AG10803 (cell line): ENCODE data around the gene FLG2.
"Not testable (repeated sequence)": the region's sequence is repeated elsewhere in the genome, so short reads cannot be mapped to it uniquely, and the experiment has no call there.

Experiments
- DNase-seq: peaks from one replicate; pipeline ENCODE4 v3.0.0; 2010; ENCODE audit warnings: low read depth
- H3K4me3 ChIP-seq: 2 replicates; pipeline ENCODE4 v1.5.1; 2011; ENCODE audit warnings: mild to moderate bottlenecking, low read length, control low read depth
- TF ChIP-seq, protein P1 (sequence below): conservative IDR thresholded peaks from 2 replicates; pipeline ENCODE4 v1.5.1; 2011; ENCODE audit warnings: mild to moderate bottlenecking, low read length, control low read depth, inconsistent platforms

The FLG2 gene

DNA sequence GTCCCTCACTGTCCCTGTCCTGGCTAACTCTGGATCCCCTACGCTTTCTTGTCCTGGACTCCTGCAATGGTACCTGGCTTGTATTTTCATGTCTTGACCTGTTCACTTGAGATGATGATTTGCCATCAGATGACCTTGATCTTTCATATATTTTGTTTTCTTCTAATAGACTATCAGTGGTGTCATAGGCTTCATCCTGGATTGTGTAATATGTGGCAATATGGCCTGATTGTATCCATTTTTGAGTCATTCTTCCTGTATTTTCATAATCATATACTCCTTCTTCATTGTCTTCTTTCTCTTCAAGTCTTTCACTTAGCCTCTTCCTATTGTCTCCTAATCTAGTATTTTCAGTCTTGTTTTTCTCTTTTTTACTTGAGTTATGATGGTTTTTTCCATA, 45.8 kb downstream of the FLG2 start:
- TF ChIP-seq, protein P1, sequence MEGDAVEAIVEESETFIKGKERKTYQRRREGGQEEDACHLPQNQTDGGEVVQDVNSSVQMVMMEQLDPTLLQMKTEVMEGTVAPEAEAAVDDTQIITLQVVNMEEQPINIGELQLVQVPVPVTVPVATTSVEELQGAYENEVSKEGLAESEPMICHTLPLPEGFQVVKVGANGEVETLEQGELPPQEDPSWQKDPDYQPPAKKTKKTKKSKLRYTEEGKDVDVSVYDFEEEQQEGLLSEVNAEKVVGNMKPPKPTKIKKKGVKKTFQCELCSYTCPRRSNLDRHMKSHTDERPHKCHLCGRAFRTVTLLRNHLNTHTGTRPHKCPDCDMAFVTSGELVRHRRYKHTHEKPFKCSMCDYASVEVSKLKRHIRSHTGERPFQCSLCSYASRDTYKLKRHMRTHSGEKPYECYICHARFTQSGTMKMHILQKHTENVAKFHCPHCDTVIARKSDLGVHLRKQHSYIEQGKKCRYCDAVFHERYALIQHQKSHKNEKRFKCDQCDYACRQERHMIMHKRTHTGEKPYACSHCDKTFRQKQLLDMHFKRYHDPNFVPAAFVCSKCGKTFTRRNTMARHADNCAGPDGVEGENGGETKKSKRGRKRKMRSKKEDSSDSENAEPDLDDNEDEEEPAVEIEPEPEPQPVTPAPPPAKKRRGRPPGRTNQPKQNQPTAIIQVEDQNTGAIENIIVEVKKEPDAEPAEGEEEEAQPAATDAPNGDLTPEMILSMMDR, result no peak
- DNase-seq, result no peak
- H3K4me3 ChIP-seq, result no peak overlapping the region

DNA sequence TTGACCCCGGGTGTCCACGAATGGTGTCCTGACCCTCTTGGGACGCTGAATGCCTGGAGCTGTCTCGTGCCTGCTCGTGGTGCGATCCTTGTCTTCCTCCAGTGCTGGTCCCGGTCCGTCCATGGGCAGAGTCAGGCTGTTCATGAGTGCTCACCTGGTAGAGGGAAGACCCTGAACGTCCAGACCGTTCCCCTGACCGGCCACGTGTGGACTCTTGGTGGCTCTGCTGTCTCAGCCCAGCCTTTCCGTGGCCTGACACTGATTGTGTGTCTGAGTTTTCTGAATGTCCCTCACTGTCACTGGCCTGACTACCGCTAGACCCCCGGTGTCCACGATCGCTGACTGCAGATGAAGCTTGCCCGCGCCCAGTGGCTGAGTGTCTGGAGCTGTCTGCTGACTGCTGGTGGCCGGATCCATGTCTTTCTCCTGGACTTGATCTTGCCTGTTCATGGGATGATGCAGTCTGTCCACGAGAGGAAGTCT, 46.4 kb downstream of the FLG2 start:
- no peak overlapping the region for H3K4me3 ChIP-seq
- TF ChIP-seq, protein P1, result no peak
- no peak for DNase-seq

DNA sequence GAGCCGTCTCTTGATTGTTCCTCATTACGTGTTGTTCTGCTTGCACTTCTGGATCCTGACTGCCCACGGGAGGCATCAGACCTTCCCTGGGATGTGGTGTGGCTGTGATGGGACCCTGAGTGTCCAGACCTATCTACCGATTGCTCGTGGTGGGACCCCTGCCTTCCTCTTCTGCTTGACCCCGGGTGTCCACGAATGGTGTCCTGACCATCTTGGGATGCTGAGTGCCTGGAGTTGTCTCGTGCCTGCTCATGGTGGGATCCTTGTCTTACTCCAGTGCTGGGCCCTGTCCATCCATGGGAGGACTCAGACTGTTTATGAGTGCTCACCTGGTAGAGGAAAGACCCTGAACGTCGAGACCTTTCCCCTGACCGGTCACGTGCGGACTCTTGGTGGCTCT, 47.6 kb downstream of the FLG2 start:
- not testable (repeated sequence) for H3K4me3 ChIP-seq, DNase-seq

DNA sequence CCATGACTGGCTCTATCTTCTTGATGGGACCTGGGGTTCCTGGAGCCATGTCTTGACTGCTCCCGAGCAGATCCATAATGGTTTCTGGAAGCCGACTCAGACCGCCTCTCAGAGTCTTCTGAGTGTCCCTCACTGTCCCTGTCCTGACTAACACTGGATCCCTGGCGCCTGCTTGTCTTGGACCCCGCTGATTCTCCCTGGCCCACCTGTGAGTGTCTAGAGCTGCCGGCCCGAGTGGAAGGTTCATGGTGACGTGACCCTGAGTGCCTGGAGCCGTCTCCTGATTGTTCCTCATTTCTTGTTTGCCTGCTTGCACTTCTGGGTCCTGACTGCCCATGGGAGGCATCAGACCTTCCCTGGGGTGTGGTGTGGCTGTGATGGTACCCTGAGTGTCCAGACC, 49.9 kb downstream of the FLG2 start:
- no peak for DNase-seq

DNA sequence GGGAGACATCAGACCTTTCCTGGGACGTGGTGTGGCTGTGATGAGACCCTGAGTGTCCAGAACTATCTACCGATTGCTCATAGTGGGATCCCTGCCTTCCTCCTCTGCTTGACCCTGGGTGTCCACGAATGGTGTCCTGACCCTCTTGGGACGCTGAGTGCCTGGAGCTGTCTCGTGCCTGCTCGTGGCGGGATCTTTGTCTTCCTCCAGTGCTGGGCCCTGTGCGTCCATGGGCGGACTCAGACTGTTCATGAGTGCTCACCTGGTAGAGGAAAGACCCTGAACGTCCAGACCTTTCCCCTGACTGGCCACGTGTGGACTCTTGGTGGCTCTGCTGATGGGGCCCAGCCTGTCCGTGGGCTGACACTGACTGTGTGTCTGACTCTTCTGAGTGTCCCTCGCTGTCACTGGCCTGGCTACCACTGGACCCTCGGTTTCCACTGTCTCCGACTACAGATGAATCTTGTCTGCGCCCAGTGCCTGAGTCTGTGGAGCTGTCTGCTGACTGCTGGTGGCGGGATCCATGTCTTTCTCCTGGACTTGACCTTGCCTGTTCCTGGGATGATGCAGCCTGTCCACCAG, 50.4 kb downstream of the FLG2 start:
- not testable (repeated sequence) for H3K4me3 ChIP-seq, DNase-seq

More for the DNA sequence above, 49.9 kb downstream of the FLG2 start:
- TF ChIP-seq, protein P1, result no peak
- H3K4me3 ChIP-seq, result no peak overlapping the region

DNA sequence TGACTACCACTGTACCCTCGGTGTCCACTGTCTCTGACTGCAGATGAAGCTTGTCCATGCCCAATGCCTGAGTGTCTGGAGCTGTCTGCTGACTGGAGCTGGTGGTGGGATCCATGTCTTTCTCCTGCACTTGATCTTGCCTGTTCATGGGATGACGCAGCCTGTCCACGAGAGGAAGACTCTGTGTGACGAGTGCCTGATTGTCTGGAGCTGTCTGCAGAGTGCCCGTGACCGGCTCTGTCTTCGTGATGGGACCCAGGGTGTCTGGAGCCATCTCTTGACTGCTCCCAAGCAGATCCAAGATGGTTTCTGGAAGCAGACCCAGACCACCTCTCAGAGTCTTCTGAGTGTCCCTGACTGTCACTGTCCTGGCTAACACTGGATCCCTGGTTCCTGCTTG, 51.0 kb downstream of the FLG2 start:
- DNase-seq, H3K4me3 ChIP-seq: not testable (repeated sequence)

DNA sequence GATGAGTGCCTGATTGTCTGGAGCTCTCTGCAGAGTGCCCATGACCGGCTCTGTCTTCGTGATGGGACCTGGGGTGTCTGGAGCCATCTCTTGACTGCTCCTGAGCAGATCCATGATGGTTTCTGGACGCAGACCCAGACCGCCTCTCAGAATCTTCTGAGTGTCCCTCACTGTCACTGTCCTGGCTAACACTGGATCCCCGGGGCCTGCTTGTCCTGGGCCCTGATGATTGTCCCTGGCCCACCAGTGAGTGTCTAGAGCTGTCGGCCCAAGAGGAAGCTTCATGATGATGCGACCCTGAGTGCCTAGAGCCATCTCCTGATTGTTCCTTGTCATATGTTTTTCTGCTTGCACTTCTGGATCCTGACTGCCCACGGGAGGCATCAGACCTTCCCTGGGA, 51.8 kb downstream of the FLG2 start:
- DNase-seq, H3K4me3 ChIP-seq: not testable (repeated sequence)

DNA sequence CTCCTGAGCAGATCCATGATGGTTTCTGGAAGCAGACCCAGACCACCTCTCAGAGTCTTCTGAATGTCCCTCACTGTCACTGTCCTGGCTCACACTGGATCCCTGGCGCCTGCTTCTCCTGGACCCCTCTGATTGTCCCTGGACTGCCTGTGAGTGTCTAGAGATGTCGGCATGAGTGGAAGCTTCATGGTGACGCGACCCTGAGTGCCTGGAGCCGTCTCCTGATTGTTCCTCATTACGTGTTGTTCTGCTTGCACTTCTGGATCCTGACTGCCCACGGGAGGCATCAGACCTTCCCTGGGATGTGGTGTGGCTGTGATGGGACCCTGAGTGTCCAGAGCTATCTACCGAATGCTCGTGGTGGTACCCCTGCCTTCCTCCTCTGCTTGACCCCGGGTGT, 53.7 kb downstream of the FLG2 start:
- not testable (repeated sequence) for H3K4me3 ChIP-seq, DNase-seq

DNA sequence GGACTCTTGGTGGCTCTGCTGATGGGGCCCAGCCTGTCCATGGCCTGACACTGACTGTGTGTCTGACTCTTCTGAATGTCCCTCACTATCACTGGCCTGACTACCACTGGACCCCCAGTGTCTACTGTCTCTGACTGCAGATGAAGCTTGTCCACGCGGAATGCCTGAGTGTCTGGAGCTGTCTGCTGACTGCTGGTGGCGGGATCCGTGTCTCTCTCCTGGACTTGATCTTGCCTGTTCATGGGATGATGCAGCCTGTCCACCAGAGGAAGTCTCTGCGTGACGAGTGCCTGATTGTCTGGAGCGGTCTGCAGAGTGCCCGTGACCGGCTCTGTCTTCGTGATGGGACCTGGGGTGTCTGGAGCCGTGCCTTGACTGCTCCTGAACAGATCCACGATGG, 55.0 kb downstream of the FLG2 start:
- H3K4me3 ChIP-seq, result not testable (repeated sequence)

DNA sequence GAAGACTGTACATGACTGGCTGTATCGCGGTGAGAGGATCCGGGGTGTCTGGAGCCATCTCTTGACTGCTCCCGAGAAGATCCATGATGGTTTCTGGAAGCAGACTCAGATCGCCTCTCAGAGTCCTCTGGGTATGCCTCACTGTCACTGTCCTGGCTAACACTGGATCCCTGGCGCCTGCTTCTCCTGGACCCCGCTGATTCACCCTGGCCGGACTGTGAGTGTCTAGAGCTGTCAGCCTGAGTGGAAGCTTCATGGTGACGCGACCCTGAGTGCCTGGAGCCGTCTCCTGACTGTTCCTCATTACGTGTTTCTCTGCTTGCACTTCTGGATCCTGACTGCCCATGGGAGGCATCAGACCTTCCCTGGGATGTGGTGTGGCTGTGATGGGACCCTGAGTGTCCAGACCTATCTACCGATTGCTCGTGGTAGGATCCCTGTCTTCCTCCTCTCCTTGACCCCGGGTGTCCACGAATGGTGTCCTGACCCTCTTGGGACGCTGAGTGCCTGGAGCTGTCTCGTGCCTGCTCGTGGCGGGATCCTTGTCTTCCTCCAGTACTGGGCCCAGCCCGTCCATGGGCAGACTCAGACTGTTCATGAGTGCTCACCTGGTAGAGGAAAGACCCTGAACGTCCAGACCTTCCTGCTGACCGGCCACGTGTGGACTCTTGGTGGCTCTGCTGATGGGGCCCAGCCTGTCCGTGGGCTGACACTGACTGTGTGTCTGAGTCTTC, 56.5 kb downstream of the FLG2 start:
- DNase-seq, H3K4me3 ChIP-seq: not testable (repeated sequence)

More for the DNA sequence above, 55.0 kb downstream of the FLG2 start:
- not testable (repeated sequence) for DNase-seq
